Gastrocnemius medialis (tissue), 4 donors: Measurements from ENCODE around the gene PCLO.

Experiments
- CTCF ChIP-seq, 5 experiments: fragments of 450-650 bp in 3 of 5; fragments of 200-600 bp in 2 of 5; sonication (generic) in 2 of 5; IDR thresholded peaks in 4 of 5; conservative IDR thresholded peaks in 1 of 5; 1 replicate in 4 of 5; 2 replicates in 1 of 5; pipeline ENCODE4 v1.5.1; 2016 to 2019; ENCODE audit warnings: antibody characterized with exemption in 5 of 5, mild to moderate bottlenecking in 3 of 5, moderate library complexity in 3 of 5
- POLR2A ChIP-seq, 2 donors: fragments of 450-650 bp; IDR thresholded peaks; one replicate each; pipeline ENCODE4 v1.6.1; 2017; ENCODE audit warnings: antibody characterized with exemption in 2 of 2, mild to moderate bottlenecking in 2 of 2, moderate library complexity in 2 of 2

- TF ChIP-seq POLR2A (IDR thresholded peaks at IDR 0.05) (no peak), CTCF (IDR thresholded peaks at IDR 0.05 in 4 of 5, conservative IDR thresholded peaks at IDR 0.05 in 1 of 5) (no peak)
These were observed 108.7 kb downstream of the PCLO start for GRCh38 chr7:83053965-83054364.
